K562 (cell line): ENCODE measurements around the gene PHF21B. TPM values are rescaled to one million over a fixed set of nuclear protein-coding genes. Genes with fewer than 3 reads are reported as not detected.

Source experiments
- ATAC-seq: fragments of 200-7000 bp; cut with Tn5 transposase; 3 replicates; pipeline ENCODE4 v1.9.1; 2020; ENCODE audit warnings: moderate library complexity
- BruUV-seq: library from RNA; stranded (reverse); fragments of 400-500 nt; replicated peaks from 2 replicates; lab custom pipeline; 2021; lab: Mats Ljungman, UMichigan
- CTCF ChIA-PET: fragments of 300-600 bp; formaldehyde crosslinking; extraction: SDS; loops from one replicate; lab custom pipeline; 2021; ENCODE audit warnings: low intra/inter-chr PET ratio; lab: Yijun Ruan, JAX
- POLR2A ChIA-PET: fragments of 300-600, 350-650 bp; sonication (Branson Sonifier 250); formaldehyde crosslinking; extraction: SDS; loops from one replicate; lab custom pipeline; 2021; ENCODE audit warnings: antibody characterized with exemption, inconsistent platforms; lab: Yijun Ruan, JAX
- DNase-seq, 4 experiments: peaks; one replicate each; pipeline versions ENCODE4 v3.0.0 to v3.0.0-alpha.2; 2011 to 2018; ENCODE audit warnings: low spot score in 3 of 4, mixed read lengths in 3 of 4; ENCODE audit errors: extremely low read depth in 1 of 4
- FAIRE-seq: peaks from 2 replicates; lab custom pipeline; 2011; peaks lifted over from hg19 to GRCh38; lab: Jason Lieb, UNC
- H2AFZ ChIP-seq: 2 replicates; pipeline ENCODE4 v1.6.0; 2011; ENCODE audit warnings: low read depth, low read length, control low read depth, inconsistent platforms
- H3K27ac ChIP-seq: fragments of 200-600 bp; 3 replicates; pipeline ENCODE4 v1.8.0; 2011; ENCODE audit warnings: low read depth, mild to moderate bottlenecking, control low read depth, inconsistent platforms, low read length, moderate library complexity, mixed read lengths; ENCODE audit errors: extremely low read depth
- H3K27me3 ChIP-seq, 2 experiments: fragments of 300-600 bp in 1 of 2; 2 replicates in 1 of 2; 3 replicates in 1 of 2; pipeline versions ENCODE4 v1.6.0 to v1.8.0; 2011; ENCODE audit warnings: inconsistent platforms in 2 of 2, low read length in 2 of 2, mild to moderate bottlenecking in 1 of 2, mixed read lengths in 1 of 2, moderate library complexity in 1 of 2; ENCODE audit not compliant: control insufficient read depth in 2 of 2, insufficient read depth in 2 of 2
- H3K36me3 ChIP-seq: fragments of 300-600 bp; 3 replicates; pipeline ENCODE4 v1.8.0; 2011; ENCODE audit warnings: mild to moderate bottlenecking, low read length, inconsistent platforms; ENCODE audit not compliant: control insufficient read depth, insufficient read depth
- H3K4me1 ChIP-seq, 2 experiments: fragments of 200-600 bp in 1 of 2; replicated peaks in 1 of 2; 2 replicates in 1 of 2; 3 replicates in 1 of 2; pipeline versions ENCODE4 v1.5.1 to v1.8.0; 2011; ENCODE audit warnings: inconsistent platforms in 2 of 2, low read length in 2 of 2, mild to moderate bottlenecking in 1 of 2, mixed read lengths in 1 of 2, moderate library complexity in 1 of 2; ENCODE audit not compliant: control insufficient read depth in 2 of 2, insufficient read depth in 2 of 2
- H3K4me2 ChIP-seq: 2 replicates; pipeline ENCODE4 v1.6.1; 2011; ENCODE audit warnings: low read length, control low read depth, inconsistent platforms, mixed read lengths; ENCODE audit not compliant: insufficient read depth
- H3K4me3 ChIP-seq: fragments of 200-600 bp; sonication (generic), shearing (Covaris generic); 2 replicates; pipeline ENCODE4 v1.5.1; 2016; ENCODE audit warnings: control low read depth, inconsistent platforms
- H3K79me2 ChIP-seq: fragments of 200-600 bp; 3 replicates; pipeline ENCODE4 v1.8.0; 2011; ENCODE audit warnings: low read length, inconsistent platforms; ENCODE audit not compliant: control insufficient read depth, insufficient read depth
- H3K9ac ChIP-seq, 2 experiments: 2 replicates each; pipeline versions ENCODE4 v1.6.0 to v1.6.1; 2011; ENCODE audit warnings: low read depth in 2 of 2, low read length in 2 of 2, control low read depth in 1 of 2, inconsistent platforms in 1 of 2, mild to moderate bottlenecking in 1 of 2, mixed read lengths in 1 of 2; ENCODE audit not compliant: insufficient read depth in 1 of 2
- H3K9me1 ChIP-seq: one replicate; pipeline ENCODE4 v1.6.0; 2011; ENCODE audit warnings: inconsistent platforms, mild to moderate bottlenecking, low read length, moderate library complexity; ENCODE audit not compliant: control insufficient read depth, insufficient read depth
- H3K9me3 ChIP-seq: replicated peaks from 2 replicates; pipeline ENCODE4 v1.5.1; 2011; ENCODE audit warnings: low read depth, low read length, inconsistent platforms; ENCODE audit not compliant: control insufficient read depth, insufficient read depth
- H4K20me1 ChIP-seq: replicated peaks from 2 replicates; pipeline ENCODE4 v1.6.1; 2011; ENCODE audit warnings: low read length, inconsistent platforms, mixed read lengths; ENCODE audit not compliant: control insufficient read depth, insufficient read depth
- KDM1A ChIP-seq, 2 experiments: fragments of 450-650 bp; IDR thresholded peaks; 2 replicates each; pipeline ENCODE4 v1.6.1; 2016; ENCODE audit warnings: mild to moderate bottlenecking in 2 of 2
- RFX1 ChIP-seq: fragments of 450-650 bp; IDR thresholded peaks from 2 replicates; pipeline ENCODE4 v1.6.1; 2016; ENCODE audit warnings: mild to moderate bottlenecking, moderate library complexity
- TCF7L2 ChIP-seq: fragments of 150-350 bp; IDR thresholded peaks from 2 replicates; pipeline ENCODE4 v1.6.1; 2016; ENCODE audit warnings: low read depth, mild to moderate bottlenecking, low read length, moderate library complexity
- WGBS: fragments of 100-300 bp; shearing (Covaris generic); methylation state at CpG from one replicate; pipeline ENCODE4 v1.1.6; 2016; ENCODE audit warnings: low coverage, mixed read lengths; ENCODE audit not compliant: insufficient coverage; ENCODE audit errors: missing lambda C conversion rate; 5-methylcytosine and 5-hydroxymethylcytosine counted together
- in situ Hi-C: fragments of 300-500 bp; cut with MboI; formaldehyde crosslinking; loops from 4 replicates; pipeline ENCODE4 v1.15.0; 2018; ENCODE audit warnings: inconsistent platforms, mixed read lengths
- intact Hi-C: fragments of 100-400 bp; cut with micrococcal nuclease; formaldehyde crosslinking; loops from 2 replicates; pipeline ENCODE4 v1.14.2; 2022
- polyA plus RNA-seq, 8 experiments: library from polyadenylated mRNA; depleted of rRNA in 4 of 8; stranded (reverse) in 5 of 8; unstranded in 3 of 8; fragments of >200 nt; fragmentation: Nextera tagmentation in 2 of 8; fragmentation: Illumina TruSeq in 1 of 8; extraction: Ambion mirVana in 2 of 8; extraction: Trizol in 1 of 8; gene quantifications; 2 replicates each; pipeline versions ENCODE4 v1.2.1 to v1.2.3, GENCODE V29; 2011 to 2014; ENCODE audit warnings: inconsistent platforms in 1 of 8, missing spikeins in 1 of 8
- total RNA-seq, 7 experiments: library from RNA; depleted of rRNA in 6 of 7; stranded (reverse); fragments of >200 nt in 6 of 7; fragmentation: Illumina TruSeq in 2 of 7; extraction: Trizol in 2 of 7; gene quantifications; 2 replicates each; pipeline versions ENCODE4 v1.2.1 to v1.2.3, GENCODE V29; 2011 to 2021; ENCODE audit warnings: low replicate concordance in 1 of 7
- TF ChIP-seq, protein P1 (sequence below), 2 experiments: IDR thresholded peaks; 2 replicates each; pipeline ENCODE4 v1.6.1; 2012; ENCODE audit warnings: improper control_type of control experiment in 2 of 2, low read depth in 2 of 2, low read length in 2 of 2, borderline replicate concordance in 1 of 2

The PHF21B gene
- total and polyA plus RNA-seq, 9 of the 15 experiments (the other 6 are each of a cell fraction or from before 2014, with no cell fraction given): 0.04 TPM; not detected in 8

- H3K4me3 ChIP-seq: no peak overlapping the region
- H3K36me3 ChIP-seq: no peaks in the 10 kb centered on the region
- no peak overlapping the region for H2AFZ ChIP-seq
- intact Hi-C loops (no loop called here), in situ Hi-C loops (no loop called here)
- no peak for ATAC-seq
- no peak for FAIRE-seq
- H3K79me2 ChIP-seq: no peaks in the 10 kb centered on the region
- no peaks in the 10 kb centered on the region; a peak in 1 of 5 replicates for H3K4me1 ChIP-seq
- H3K4me2 ChIP-seq: no peak overlapping the region
- 3% methylated on average over 4 of the region's 4 CpGs for WGBS
- no peak overlapping the region for H3K27ac ChIP-seq
- no peaks in the 10 kb centered on the region for H4K20me1 ChIP-seq
- no TSS peak for BruUV-seq
- H3K9ac ChIP-seq: no peak overlapping the region
- no peaks in the 10 kb centered on the region for H3K9me1 ChIP-seq
- H3K27me3 ChIP-seq: peaks cover 0 to 22% of the 10 kb centered on the region in 2 experiments; a peak in 1 of 5 replicates
- POLR2A ChIA-PET: no interaction called here
- H3K9me3 ChIP-seq: no peaks in the 10 kb centered on the region
- no peak for DNase-seq
- TF ChIP-seq RFX1 (peak; percentile 80), TCF7L2 (no peak), KDM1A (IDR thresholded peaks at IDR 0.05) (peak in 1 of 2 experiments; percentile 27; a peak in 2 of 4 replicates)
- TF ChIP-seq, protein P1, sequence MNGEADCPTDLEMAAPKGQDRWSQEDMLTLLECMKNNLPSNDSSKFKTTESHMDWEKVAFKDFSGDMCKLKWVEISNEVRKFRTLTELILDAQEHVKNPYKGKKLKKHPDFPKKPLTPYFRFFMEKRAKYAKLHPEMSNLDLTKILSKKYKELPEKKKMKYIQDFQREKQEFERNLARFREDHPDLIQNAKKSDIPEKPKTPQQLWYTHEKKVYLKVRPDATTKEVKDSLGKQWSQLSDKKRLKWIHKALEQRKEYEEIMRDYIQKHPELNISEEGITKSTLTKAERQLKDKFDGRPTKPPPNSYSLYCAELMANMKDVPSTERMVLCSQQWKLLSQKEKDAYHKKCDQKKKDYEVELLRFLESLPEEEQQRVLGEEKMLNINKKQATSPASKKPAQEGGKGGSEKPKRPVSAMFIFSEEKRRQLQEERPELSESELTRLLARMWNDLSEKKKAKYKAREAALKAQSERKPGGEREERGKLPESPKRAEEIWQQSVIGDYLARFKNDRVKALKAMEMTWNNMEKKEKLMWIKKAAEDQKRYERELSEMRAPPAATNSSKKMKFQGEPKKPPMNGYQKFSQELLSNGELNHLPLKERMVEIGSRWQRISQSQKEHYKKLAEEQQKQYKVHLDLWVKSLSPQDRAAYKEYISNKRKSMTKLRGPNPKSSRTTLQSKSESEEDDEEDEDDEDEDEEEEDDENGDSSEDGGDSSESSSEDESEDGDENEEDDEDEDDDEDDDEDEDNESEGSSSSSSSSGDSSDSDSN (IDR thresholded peaks at IDR 0.05; ENCODE audit: borderline replicate concordance in 1 of 2, low read depth in 2 of 2, low read length in 2 of 2): no peak
- TF ChIP-seq, all 486 proteins: peak for 2
- CTCF ChIA-PET: no interaction called here
Measured at GRCh38 chr22:44985906-44986527, 23.8 kb downstream of the PHF21B start.
